ENCODE measurements around the gene CCL22.
"Not testable (repeated sequence)": the region's sequence is repeated elsewhere in the genome, so short reads cannot be mapped to it uniquely, and the experiment has no call there.

Gene CCL22

DNA sequence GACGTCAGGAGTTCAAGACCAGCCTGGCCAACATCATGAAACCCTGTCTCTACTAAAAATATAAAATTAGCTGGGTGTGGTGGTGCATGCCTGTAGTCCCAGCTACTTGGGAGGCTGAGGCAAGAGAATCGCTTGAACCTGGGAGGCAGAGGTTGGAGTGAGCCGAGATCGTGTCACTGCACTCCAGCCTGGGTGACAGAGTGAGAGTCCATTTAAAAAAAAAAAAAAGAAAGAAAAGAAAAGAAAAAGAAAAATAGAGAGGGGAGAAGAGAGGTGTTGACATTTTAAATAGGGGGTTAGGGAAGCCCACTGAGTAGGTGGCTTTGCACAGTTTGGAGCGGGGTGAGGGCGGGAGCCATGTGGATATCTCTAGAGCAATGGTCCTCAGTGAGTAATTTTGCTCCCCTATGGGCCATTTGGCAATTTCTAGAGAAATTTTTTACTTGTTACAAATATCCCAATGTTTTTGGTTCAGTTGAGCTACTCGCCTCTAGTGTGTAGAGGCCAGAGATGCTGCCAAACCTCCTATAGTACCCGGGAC, 16.4 kb downstream of the CCL22 start:
- not testable (repeated sequence) for H3K4me1 ChIP-seq (ENCODE audit: control insufficient read depth, insufficient read depth, low read length); DNase-seq (ENCODE audit: low read depth, low spot score); H3K27ac ChIP-seq (ENCODE audit: low read length); H3K36me3 ChIP-seq (ENCODE audit: control insufficient read depth, insufficient read depth, low read length); H3K4me3 ChIP-seq (ENCODE audit: low read length); H3K27me3 ChIP-seq (ENCODE audit: control insufficient read depth, insufficient read depth, low read length); H3K9me3 ChIP-seq (ENCODE audit: control insufficient read depth, insufficient read depth, low read length)
- no CpG with 5 or more reads among the region's 8 CpGs for WGBS (ENCODE audit: insufficient coverage, insufficient read length)

DNA sequence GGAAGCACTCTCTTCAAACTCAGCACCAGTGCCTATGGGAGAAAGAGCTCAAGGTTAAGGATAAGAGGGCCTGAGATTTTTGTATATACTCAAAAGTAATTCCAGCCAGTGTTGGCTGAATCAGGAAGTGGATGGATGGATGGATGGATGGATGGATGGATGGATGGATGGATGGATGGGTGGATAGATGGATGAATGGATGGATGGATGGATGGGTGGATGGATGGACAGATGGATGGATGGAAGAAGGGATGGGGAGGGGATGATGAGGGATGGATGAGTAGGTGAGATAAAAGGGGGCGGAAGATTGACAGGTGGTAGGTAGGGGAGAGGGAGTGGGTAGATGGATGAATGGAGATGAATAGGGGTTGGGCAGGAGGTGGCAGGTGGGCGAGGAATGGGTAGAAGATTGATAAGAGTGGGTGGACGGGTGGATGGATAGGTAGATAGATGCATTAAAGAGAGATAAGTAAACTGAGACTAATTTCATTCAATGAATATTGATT, 17.8 kb downstream of the CCL22 start:
- H3K27ac ChIP-seq (ENCODE audit: low read length), result no peak overlapping the region
- no peaks in the 10 kb centered on the region for H3K27me3 ChIP-seq (ENCODE audit: control insufficient read depth, insufficient read depth, low read length)
- 100% methylated on average over 3 of the region's 3 CpGs for WGBS (ENCODE audit: insufficient coverage, insufficient read length)
- H3K36me3 ChIP-seq (ENCODE audit: control insufficient read depth, insufficient read depth, low read length), result no peaks in the 10 kb centered on the region
- no peaks in the 10 kb centered on the region for H3K9me3 ChIP-seq (ENCODE audit: control insufficient read depth, insufficient read depth, low read length)
- no peak for DNase-seq (ENCODE audit: low read depth, low spot score)
- H3K4me3 ChIP-seq (ENCODE audit: low read length), result no peak overlapping the region
- peaks cover 5% of the 10 kb centered on the region; the same call in 1 of the 2 replicates for H3K4me1 ChIP-seq (ENCODE audit: control insufficient read depth, insufficient read depth, low read length)

DNA sequence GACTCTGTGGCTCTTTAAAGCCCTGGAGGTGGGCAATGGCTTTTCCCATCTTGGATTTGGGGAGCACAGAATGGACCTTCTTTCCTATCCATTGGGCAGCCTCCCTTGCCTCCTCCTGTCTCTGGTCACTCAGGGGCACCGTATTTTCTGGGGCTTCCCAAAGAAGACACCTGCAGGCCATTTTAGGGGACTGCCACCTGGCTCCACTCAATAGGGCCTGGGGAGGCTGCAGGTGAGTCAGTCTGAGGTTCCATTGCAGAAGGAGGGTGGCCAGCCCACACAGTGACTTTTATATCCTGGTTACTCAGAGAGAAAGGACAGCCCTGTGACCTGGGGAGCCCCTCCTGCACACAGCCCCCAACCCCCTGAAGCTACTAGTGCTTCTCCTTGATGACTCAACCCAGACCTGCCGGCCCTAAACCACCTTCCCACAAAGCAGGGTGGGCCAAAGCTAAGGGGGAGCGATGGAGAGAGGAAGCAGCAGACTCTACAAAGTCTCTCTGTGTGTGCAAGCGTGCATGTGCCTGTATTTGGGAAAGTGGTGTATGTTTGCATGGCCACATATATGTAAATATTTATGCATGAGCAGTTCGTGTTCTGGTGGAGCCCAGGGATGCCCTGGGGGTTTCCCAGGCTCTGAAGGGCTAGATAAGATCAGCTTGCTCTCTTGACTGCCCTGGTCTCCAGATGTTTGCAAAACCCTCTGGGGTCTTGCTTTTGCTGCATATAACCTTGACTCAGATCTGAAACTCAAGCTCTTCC, 18.7 kb downstream of the CCL22 start:
- no CpG with 5 or more reads among the region's 5 CpGs for WGBS (ENCODE audit: insufficient coverage, insufficient read length)
- no peaks in the 10 kb centered on the region for H3K9me3 ChIP-seq (ENCODE audit: control insufficient read depth, insufficient read depth, low read length)
- no peaks in the 10 kb centered on the region for H3K36me3 ChIP-seq (ENCODE audit: control insufficient read depth, insufficient read depth, low read length)
- DNase-seq (ENCODE audit: low read depth, low spot score), result no peak
- no peaks in the 10 kb centered on the region for H3K27me3 ChIP-seq (ENCODE audit: control insufficient read depth, insufficient read depth, low read length)
- no peak overlapping the region for H3K27ac ChIP-seq (ENCODE audit: low read length)
- no peak overlapping the region for H3K4me3 ChIP-seq (ENCODE audit: low read length)
- peaks cover 2% of the 10 kb centered on the region; the same call in 1 of the 2 replicates for H3K4me1 ChIP-seq (ENCODE audit: control insufficient read depth, insufficient read depth, low read length)

DNA sequence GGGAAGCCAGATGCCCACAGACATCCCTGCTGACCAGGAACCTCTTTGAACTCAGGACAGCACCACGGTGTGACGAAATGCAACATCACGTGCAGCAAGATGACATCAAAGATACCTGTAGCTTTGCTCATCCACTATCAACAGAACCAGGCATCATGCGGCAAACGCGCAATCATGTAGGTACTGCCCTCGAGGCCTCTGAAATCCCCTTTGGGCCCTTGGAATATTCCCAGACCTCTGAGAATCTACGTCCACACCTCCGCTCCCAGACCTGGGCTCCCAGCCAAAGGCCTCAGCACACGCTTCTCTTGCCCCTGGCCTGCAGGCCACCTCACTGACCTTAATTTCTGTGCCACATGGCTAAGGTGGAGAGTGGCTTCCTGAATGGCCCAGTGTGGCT, 21.0 kb downstream of the CCL22 start:
- no peaks in the 10 kb centered on the region for H3K9me3 ChIP-seq (ENCODE audit: control insufficient read depth, insufficient read depth, low read length)
- H3K4me1 ChIP-seq (ENCODE audit: control insufficient read depth, insufficient read depth, low read length), result no peaks in the 10 kb centered on the region
- no peaks in the 10 kb centered on the region for H3K27me3 ChIP-seq (ENCODE audit: control insufficient read depth, insufficient read depth, low read length)
- no CpG with 5 or more reads among the region's 10 CpGs for WGBS (ENCODE audit: insufficient coverage, insufficient read length)
- H3K4me3 ChIP-seq (ENCODE audit: low read length), result no peak overlapping the region
- H3K36me3 ChIP-seq (ENCODE audit: control insufficient read depth, insufficient read depth, low read length), result no peaks in the 10 kb centered on the region
- DNase-seq (ENCODE audit: low read depth, low spot score), result no peak
- H3K27ac ChIP-seq (ENCODE audit: low read length), result no peak overlapping the region

DNA sequence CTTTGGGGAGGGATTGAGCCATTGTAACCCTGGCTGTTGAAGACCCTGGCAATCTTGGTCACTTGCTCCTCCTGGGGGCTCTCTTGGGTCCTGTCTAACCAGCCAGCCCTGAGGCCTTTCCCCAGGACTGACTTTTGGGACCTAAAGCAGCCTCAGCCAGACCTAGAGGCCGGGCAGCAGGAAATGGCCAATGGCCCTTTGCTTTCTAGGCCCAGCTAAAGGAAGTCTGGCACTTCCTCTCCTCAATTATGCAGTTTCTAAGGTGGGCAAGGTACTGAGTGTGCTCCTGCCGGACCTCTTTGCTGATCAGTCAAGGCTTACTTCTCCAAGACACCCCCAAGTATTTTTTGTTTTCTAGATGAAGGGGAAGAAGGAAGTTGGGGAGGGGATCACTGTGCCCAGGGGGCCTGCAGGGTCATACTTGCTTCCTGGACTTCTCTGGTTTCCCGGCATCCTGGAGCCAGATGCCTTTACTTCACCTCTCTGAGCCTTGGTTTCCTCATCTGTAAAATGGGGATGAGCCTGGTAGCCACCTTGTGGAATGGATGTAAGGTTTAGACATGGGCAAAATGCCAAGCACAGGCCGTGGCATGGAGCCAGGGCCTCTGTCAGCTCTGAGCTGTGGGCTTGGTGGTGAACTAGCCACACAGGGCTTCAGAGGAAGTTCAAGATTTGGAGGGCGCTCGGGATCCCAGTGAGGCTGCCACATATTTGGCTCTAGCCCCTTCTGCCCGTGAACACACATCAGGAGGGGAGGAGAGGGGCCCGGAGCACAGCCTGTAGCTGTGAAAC, 22.3 kb downstream of the CCL22 start:
- H3K9me3 ChIP-seq (ENCODE audit: control insufficient read depth, insufficient read depth, low read length), result no peaks in the 10 kb centered on the region
- no peak overlapping the region for H3K27ac ChIP-seq (ENCODE audit: low read length)
- no peak for DNase-seq (ENCODE audit: low read depth, low spot score)
- H3K4me3 ChIP-seq (ENCODE audit: low read length), result no peak overlapping the region
- H3K4me1 ChIP-seq (ENCODE audit: control insufficient read depth, insufficient read depth, low read length), result no peaks in the 10 kb centered on the region
- no peaks in the 10 kb centered on the region for H3K36me3 ChIP-seq (ENCODE audit: control insufficient read depth, insufficient read depth, low read length)
- WGBS (ENCODE audit: insufficient coverage, insufficient read length), result no CpG with 5 or more reads among the region's 8 CpGs
- H3K27me3 ChIP-seq (ENCODE audit: control insufficient read depth, insufficient read depth, low read length), result no peaks in the 10 kb centered on the region

DNA sequence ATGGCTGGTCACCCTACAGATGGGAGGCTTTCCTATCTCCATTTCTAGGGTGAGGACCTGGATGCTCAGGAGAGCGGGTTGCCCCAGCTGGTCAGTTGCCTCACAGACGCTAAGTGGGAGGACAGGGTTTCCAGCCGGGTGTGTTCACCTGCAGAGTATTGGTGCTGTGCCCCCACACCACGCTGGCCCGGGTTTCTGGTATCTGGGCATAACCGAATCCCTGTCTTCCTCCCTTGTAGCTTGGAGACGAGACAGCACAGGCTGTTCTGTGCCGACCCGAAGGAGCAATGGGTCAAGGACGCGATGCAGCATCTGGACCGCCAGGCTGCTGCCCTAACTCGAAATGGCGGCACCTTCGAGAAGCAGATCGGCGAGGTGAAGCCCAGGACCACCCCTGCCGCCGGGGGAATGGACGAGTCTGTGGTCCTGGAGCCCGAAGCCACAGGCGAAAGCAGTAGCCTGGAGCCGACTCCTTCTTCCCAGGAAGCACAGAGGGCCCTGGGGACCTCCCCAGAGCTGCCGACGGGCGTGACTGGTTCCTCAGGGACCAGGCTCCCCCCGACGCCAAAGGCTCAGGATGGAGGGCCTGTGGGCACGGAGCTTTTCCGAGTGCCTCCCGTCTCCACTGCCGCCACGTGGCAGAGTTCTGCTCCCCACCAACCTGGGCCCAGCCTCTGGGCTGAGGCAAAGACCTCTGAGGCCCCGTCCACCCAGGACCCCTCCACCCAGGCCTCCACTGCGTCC, 23.4 kb downstream of the CCL22 start:
- H3K27ac ChIP-seq (ENCODE audit: low read length), result no peak overlapping the region
- H3K27me3 ChIP-seq (ENCODE audit: control insufficient read depth, insufficient read depth, low read length), result no peaks in the 10 kb centered on the region
- H3K4me3 ChIP-seq (ENCODE audit: low read length), result no peak overlapping the region
- H3K36me3 ChIP-seq (ENCODE audit: control insufficient read depth, insufficient read depth, low read length), result no peaks in the 10 kb centered on the region
- no peaks in the 10 kb centered on the region for H3K9me3 ChIP-seq (ENCODE audit: control insufficient read depth, insufficient read depth, low read length)
- H3K4me1 ChIP-seq (ENCODE audit: control insufficient read depth, insufficient read depth, low read length), result no peaks in the 10 kb centered on the region
- no CpG with 5 or more reads among the region's 35 CpGs for WGBS (ENCODE audit: insufficient coverage, insufficient read length)
- DNase-seq (ENCODE audit: low read depth, low spot score), result no peak

DNA sequence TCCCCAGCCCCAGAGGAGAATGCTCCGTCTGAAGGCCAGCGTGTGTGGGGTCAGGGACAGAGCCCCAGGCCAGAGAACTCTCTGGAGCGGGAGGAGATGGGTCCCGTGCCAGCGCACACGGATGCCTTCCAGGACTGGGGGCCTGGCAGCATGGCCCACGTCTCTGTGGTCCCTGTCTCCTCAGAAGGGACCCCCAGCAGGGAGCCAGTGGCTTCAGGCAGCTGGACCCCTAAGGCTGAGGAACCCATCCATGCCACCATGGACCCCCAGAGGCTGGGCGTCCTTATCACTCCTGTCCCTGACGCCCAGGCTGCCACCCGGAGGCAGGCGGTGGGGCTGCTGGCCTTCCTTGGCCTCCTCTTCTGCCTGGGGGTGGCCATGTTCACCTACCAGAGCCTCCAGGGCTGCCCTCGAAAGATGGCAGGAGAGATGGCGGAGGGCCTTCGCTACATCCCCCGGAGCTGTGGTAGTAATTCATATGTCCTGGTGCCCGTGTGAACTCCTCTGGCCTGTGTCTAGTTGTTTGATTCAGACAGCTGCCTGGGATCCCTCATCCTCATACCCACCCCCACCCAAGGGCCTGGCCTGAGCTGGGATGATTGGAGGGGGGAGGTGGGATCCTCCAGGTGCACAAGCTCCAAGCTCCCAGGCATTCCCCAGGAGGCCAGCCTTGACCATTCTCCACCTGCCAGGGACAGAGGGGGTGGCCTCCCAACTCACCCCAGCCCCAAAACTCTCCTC, 24.1 kb downstream of the CCL22 start:
- WGBS (ENCODE audit: insufficient coverage, insufficient read length), result no CpG with 5 or more reads among the region's 16 CpGs
- Histone ChIP-seq H3K4me3 (ENCODE audit: low read length) (no peak overlapping the region), H3K36me3 (ENCODE audit: control insufficient read depth, insufficient read depth, low read length) (no peaks in the 10 kb centered on the region), H3K4me1 (ENCODE audit: control insufficient read depth, insufficient read depth, low read length) (no peaks in the 10 kb centered on the region), H3K9me3 (ENCODE audit: control insufficient read depth, insufficient read depth, low read length) (no peaks in the 10 kb centered on the region), H3K27ac (ENCODE audit: low read length) (no peak overlapping the region), H3K27me3 (ENCODE audit: control insufficient read depth, insufficient read depth, low read length) (no peaks in the 10 kb centered on the region)
- no peak for DNase-seq (ENCODE audit: low read depth, low spot score)

DNA sequence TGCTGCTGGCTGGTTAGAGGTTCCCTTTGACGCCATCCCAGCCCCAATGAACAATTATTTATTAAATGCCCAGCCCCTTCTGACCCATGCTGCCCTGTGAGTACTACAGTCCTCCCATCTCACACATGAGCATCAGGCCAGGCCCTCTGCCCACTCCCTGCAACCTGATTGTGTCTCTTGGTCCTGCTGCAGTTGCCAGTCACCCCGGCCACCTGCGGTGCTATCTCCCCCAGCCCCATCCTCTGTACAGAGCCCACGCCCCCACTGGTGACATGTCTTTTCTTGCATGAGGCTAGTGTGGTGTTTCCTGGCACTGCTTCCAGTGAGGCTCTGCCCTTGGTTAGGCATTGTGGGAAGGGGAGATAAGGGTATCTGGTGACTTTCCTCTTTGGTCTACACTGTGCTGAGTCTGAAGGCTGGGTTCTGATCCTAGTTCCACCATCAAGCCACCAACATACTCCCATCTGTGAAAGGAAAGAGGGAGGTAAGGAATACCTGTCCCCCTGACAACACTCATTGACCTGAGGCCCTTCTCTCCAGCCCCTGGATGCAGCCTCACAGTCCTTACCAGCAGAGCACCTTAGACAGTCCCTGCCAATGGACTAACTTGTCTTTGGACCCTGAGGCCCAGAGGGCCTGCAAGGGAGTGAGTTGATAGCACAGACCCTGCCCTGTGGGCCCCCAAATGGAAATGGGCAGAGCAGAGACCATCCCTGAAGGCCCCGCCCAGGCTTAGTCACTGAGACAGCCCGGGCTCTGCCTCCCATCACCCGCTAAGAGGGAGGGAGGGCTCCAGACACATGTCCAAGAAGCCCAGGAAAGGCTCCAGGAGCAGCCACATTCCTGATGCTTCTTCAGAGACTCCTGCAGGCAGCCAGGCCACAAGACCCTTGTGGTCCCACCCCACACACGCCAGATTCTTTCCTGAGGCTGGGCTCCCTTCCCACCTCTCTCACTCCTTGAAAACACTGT, 25.0 kb downstream of the CCL22 start:
- H3K4me1 ChIP-seq (ENCODE audit: control insufficient read depth, insufficient read depth, low read length), result no peaks in the 10 kb centered on the region
- no peak for DNase-seq (ENCODE audit: low read depth, low spot score)
- no peak overlapping the region for H3K27ac ChIP-seq (ENCODE audit: low read length)
- H3K27me3 ChIP-seq (ENCODE audit: control insufficient read depth, insufficient read depth, low read length), result no peaks in the 10 kb centered on the region
- WGBS (ENCODE audit: insufficient coverage, insufficient read length), result no CpG with 5 or more reads among the region's 8 CpGs
- H3K4me3 ChIP-seq (ENCODE audit: low read length), result no peak overlapping the region
- H3K9me3 ChIP-seq (ENCODE audit: control insufficient read depth, insufficient read depth, low read length), result no peaks in the 10 kb centered on the region
- H3K36me3 ChIP-seq (ENCODE audit: control insufficient read depth, insufficient read depth, low read length), result no peaks in the 10 kb centered on the region

Measured in iPS DF 6.9 (cell line).